Measurements from ENCODE around the gene DSCAML1.

The DSCAML1 gene, protein sequence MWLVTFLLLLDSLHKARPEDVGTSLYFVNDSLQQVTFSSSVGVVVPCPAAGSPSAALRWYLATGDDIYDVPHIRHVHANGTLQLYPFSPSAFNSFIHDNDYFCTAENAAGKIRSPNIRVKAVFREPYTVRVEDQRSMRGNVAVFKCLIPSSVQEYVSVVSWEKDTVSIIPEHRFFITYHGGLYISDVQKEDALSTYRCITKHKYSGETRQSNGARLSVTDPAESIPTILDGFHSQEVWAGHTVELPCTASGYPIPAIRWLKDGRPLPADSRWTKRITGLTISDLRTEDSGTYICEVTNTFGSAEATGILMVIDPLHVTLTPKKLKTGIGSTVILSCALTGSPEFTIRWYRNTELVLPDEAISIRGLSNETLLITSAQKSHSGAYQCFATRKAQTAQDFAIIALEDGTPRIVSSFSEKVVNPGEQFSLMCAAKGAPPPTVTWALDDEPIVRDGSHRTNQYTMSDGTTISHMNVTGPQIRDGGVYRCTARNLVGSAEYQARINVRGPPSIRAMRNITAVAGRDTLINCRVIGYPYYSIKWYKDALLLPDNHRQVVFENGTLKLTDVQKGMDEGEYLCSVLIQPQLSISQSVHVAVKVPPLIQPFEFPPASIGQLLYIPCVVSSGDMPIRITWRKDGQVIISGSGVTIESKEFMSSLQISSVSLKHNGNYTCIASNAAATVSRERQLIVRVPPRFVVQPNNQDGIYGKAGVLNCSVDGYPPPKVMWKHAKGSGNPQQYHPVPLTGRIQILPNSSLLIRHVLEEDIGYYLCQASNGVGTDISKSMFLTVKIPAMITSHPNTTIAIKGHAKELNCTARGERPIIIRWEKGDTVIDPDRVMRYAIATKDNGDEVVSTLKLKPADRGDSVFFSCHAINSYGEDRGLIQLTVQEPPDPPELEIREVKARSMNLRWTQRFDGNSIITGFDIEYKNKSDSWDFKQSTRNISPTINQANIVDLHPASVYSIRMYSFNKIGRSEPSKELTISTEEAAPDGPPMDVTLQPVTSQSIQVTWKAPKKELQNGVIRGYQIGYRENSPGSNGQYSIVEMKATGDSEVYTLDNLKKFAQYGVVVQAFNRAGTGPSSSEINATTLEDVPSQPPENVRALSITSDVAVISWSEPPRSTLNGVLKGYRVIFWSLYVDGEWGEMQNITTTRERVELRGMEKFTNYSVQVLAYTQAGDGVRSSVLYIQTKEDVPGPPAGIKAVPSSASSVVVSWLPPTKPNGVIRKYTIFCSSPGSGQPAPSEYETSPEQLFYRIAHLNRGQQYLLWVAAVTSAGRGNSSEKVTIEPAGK (N-terminal part only)

DNA sequence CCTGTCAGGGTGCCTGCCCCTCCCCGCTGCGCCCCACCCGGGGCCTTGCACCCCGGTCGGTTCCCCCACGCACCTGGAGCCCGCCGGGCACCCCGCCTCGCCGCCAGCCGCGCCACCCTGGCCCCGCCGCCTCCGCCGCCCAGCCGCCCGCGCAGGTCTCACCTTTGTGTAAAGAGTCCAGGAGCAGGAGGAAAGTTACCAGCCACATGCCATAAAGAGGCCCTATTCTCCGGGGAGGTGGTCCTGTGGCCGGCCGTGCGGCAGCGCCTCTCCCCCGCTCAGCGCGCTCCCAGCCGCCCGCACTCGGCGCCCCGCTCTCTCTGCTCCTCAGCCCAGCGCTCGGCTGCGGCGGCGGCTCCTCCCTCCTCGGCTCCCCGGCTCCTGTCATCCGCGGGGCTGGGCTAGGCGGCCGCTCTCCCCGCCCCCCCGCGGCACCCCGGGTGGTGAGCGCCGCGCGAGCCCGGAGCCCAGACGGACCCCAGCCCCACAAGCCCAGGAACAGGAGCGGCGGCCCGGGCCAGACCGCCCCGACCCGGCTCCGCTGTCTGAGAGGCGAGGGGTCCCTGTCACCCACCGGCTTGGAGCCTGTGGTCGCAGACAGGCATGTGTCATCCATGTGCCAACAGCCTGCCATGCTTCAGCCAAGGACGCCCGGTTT, at the start of gene DSCAML1:
DSCAML1 (minus strand) TSS at position 345 of the 658 bp plus-strand sequence; CDS start at position 208, 137 bp downstream.
- no peak for DNase-seq (ENCODE audit: low spot score)

DNA sequence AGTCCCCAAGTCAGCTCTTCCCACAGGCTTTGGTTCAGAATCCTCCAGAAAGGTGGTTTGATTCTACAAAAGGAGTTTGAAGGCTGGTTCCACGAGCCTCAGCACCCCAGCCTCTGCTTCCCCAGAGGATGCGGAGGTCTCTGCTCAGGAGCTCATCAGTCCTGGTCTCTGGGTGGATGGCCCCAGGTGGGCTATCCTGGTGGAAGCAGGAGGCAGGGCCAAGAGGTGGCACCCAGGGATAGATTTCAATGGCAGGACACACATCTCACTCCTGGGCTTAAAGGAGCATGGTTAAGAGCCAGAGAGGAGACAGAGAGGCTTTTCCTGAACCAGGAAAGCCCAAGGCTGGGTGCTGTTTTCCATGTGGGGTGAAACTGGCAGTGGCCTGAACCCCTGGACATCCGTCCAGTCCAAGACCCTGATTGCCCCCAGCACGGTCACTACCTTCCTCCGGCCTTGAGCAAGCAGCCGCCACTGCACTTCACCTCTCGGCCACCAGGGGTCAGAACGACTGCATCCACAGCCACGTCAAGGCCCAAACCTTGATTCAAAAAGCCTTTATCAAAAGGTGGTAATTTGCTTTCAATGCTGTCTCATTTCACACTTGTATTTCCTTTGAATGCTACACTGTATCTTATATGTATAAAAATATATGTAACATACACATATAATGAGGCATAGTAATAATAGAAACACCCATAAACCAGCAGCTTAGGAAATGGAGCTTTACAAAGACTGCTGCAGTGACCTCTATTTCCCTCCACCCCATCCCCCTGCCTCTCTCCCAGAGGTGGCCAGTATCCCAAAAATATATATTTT, 46.9 kb upstream of the DSCAML1 start:
- peak; percentile 72 for DNase-seq (ENCODE audit: low spot score)

DNA sequence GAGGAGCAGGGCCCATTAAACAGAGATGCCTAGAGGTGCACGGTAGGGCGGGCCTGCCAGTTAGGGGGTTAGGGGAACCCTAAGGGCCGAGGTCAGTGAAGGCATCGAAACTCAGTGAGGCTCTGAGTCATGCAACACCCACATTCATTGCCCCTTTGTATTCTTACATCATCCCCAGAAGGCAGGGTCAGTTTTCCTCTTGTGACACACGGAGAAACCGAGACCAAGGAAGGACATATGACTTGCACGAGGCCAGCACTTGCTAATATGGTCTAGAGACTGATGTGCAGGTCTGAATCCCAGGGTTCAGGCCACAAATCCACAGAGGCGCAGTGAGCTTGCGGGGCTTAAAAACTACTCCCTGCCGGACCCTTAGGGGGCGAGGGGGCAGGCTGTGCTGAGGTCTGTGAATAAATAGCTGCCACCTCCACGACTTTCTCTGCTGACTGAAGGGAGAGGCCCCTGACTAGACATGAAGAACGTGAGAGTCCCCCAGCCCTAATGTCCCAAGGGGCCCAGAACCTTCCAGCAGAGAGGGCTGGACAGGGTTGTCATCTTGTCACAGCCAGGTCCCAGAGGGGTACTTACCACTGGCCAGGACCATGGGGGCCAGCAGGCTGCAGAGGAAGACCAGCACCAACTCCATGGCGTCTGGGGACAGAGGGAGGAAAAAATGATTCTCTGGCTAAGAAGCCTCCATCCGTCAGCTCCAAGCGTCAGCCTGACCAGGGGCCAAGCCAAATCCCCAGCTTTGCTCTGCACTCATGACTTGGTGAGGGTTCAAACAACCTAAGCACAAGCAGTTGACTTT, 45.3 kb upstream of the DSCAML1 start:
- DNase-seq (ENCODE audit: low spot score), result no peak

DNA sequence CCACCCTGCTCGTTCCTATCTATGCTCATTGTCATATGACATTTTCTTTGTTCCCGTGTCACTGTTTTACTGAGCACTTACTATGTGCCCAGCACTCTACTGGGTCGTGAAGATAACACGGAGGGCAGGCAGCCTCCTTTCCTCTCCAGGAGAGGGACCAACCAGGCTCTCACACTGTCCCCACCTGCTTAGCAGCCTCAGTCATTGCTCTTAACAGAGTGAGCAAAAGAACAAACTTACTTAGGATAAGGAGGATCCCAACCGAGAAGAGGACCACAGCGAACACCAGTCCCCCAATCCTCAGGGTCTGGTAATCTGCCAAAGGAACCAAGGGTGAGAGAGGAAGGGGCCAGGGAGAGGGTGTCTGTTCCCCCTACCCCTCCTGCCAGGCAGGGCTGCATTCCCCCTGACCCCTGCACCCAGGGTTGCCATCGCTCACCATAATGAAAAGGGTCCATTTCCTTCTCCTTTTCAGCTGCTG, 44.6 kb upstream of the DSCAML1 start:
- no peak for DNase-seq (ENCODE audit: low spot score)

DNA sequence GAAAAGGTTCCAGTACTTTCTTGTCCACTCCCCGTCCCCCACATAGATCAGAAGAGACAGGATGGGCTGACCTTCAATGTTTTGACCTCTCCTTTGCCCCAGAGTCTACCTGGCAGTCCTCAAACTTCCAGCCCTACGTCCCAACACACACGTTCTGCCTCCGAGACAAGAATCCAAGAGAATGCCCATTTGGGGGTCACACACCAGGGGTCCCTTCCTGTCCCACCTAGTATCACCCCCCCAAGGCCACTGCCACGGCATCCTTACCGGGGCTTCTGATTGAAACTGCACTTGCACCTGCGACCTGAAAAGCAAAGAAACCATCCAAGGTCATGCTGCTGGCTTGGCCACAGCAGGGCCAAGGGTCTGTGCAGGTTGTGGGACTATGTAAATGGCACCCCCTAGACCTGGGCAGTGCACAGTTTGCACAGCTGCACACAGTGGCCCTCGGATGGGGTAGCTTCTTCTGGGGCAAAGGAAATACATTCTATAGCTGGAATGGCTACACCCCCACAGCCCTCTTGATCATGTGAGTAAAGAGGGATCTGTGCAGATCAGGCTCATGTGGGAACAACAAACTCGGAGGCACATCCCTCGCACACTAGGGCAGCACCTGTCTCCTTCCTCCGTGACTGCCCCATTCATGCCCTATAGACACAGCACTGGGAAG, 44.0 kb upstream of the DSCAML1 start:
- DNase-seq (ENCODE audit: low spot score), result no peak

DNA sequence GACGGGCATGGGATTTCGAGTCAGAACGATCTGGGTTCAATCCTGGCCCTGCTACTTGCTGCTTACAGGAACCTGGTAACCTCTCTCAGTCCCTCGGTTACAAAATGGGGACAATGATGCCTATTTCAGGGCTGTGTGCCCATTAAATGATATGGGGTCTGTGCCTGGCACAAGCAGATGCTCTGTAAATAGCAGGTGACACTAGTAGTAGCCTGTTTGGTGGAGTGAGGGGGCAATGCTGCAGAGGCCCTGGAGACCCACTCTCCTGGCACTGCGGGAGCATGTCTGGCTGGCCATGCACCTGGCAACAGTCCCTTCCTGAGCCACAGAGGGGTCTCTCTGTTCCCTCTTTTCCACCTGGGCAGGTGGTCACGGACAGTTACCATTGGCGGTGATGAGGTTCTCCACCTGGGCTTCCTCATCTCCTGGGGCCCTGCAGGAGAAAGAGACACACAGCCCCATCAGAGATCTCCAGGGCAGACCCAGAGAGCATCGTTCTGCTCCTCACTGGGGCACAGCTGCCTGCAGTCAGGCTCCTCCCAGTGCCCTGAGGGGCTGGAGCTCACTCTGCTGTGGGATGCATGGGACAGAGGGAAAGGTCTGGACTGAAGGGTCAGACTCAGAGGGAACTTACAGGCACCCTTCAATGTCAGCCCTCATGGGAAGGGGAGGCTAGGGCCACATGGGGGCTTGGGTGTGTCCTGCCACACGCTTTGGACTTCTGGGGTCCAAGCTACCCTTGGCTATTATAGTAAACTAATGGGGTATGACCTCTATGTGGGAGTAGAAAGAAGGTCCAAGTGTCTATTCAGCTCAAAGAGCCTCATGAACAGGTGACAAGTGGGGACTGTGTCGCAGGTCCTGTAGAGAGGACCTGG, 43.2 kb upstream of the DSCAML1 start:
- DNase-seq (ENCODE audit: low spot score), result no peak

DNA sequence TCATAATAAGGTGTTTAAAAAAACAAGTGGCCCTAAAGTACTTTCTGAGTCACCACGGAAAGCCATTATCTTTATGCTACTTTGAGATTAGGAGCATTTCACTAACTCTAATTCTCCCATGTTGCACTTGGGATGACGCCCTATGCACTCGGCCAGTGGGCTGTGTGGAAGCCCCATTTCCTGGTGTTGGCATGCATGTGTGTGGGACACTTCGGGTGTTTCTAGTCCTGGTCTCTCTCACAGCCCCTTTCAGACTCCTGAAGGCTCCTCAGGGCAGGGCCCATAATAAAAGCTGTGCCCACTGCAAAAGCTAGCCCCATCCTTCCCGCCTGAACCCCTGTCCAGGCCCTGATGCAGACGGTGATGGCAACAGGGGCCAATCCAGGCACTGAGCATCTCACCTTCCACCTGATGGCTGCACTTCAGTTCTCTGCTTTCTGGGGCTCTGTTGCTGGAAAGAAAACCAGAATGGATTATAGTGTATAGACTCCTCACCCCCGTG, 42.4 kb upstream of the DSCAML1 start:
- DNase-seq (ENCODE audit: low spot score), result no peak

DNA sequence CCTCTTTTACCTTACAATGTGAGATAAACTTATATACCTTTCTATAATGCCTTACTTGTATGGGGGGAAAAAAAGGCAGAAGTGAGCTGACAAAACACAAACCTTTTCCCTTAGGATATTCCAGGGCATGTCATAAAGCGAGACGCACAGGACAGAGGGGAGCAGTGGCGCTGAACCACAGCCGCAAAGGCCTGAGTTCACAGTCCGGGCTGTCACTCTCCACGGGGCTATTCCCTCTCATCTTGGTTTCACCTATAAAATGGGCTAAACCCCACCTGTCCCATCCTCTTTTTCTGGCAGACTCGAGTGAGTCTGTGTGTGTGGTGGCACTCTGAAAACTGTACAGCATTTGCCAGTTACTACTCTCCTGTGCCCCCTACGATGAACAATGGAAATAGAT, 41.9 kb upstream of the DSCAML1 start:
- DNase-seq (ENCODE audit: low spot score), result no peak

DNA sequence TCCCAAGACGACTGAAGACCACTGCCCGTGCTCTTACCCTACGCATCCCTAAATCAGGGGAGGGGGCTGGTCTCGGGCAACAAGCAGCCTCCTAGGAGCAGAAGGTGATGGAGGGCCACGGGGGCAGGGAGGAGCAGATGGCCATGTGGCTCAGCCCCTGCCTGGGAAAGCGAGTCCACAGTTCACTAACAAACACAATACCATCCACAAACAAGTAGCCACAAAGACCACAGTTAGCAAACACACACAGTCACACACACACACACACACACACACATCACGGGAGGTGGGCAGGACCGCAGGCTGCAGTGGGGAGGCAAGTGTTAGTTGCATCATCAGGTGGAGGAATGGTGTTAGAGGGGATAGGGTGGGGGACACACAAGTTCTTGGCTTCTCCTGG, 40.8 kb upstream of the DSCAML1 start:
- DNase-seq (ENCODE audit: low spot score), result no peak

DNA sequence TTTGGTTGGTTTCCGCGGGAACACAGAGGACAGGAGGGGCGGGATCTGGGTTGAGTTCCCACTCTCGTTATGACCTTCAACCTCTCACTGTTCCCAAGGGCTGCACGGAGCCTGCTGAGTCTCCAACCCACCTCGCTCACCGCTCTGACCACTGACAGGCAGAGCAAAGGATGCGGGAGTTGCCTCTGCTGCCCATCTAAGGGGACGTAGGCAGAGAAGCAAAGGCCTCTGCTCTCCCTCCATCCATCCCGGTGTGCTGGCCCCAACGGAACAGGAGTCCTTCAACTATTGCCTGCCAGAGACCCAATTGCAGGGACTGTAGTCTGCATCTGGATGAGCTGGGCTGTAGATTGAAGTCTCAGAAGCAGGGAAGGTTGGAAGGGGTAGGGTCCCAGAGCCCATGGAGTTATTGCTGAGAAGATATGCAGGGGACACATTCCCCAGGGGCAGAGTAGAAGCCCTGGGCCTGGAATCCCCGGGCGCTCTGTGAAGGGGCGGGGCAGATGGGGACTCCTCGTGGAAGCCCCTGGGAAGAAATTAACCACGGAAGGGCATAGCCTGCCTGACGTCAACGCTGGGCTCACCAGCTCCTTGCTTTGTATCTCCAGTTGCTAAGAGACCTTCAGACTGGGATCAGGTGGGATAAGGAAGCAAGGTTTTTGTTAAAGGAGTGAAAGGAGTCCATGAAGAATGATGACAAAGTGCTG, 40.2 kb upstream of the DSCAML1 start:
- no peak for DNase-seq (ENCODE audit: low spot score)

DNA sequence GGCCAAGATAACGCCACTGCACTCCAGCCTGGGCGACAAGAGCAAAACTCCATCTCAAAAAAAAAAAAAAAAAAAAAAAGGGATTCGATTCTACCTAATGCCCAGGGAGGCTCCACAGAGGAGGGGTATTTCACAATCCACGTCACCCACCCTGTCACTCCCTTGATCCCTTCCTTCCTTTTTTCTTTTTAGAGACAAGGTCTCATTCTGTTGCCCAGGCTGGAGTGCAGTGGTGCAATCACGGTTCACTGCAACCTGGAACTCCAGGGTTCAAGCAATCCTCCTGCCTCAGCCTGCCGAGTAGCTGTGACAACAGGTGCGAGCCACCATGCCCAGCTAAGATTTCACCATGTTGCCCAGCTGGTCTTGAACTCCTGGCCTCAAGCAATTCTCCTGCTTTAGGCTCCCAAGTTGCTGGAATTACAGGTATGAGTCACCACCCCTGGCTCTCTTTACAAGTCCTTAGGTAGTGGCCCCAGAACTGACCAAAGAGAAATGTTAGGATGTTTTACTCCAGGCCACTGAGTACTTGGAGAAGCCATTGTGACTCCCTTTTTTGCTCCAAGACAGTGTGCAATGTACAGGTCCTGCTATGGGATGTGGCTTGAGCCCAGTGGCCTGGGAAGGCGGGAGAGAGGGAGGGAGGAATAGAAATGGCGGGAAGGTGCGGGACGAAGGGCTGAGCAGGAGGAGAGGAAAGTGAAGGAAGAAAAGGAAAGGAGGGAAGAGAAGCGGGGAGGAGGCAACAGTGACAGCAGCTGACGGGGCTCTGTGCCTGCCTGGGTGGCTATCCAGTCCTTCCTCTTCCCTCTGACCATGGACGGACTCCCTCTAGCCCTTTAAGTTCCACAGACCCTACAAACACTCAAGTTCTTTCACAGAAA, 39.3 kb upstream of the DSCAML1 start:
- no peak for DNase-seq (ENCODE audit: low spot score)

DNA sequence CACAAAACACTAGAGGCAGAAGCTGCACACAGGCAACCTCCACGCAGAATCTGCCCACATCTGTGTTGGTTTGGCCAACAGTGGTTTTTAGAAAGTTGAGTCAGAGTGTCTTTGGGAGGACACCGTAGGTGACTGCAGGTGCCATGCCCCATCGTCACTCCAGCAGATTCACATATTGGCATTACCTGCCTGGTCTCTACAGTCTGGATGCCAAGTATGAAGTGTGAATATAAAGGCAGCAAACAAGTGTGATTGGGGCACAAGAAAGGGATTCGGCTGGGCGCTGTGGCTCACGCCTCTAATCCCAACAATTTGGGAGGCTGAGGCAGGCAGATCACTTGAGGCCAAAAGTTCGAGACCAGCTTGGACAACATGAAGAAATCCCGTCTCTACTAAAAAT, 38.6 kb upstream of the DSCAML1 start:
- DNase-seq (ENCODE audit: low spot score), result no peak

DNA sequence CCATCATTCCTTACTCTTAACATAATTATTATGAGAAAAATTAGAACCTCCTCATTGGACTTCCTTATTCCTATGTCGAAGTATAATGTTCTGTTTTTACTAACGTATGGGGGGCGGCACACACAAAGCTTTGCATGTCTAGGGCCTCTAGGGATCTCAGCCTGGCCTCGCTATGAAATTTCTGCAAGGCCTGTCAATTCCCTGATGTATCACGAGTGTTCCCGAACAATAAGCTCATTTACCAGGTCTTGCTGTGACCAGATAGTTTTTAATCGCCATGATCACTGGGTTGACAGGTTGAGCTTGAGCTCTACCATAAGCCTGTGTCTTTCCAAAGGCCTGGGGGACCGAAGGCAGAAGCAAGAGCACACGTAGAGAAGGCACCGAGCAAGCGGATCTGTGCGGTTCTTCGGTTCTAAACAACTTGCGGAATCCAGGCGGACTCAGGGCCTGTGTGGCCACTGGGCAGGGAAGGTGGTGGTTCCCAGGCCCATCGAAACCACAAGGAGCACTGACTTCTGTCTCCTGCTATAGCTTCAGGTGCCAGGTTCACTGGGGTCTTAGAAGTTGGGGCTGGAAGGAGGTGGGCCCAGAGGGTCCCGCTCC, 37.9 kb upstream of the DSCAML1 start:
- DNase-seq (ENCODE audit: low spot score), result no peak

DNA sequence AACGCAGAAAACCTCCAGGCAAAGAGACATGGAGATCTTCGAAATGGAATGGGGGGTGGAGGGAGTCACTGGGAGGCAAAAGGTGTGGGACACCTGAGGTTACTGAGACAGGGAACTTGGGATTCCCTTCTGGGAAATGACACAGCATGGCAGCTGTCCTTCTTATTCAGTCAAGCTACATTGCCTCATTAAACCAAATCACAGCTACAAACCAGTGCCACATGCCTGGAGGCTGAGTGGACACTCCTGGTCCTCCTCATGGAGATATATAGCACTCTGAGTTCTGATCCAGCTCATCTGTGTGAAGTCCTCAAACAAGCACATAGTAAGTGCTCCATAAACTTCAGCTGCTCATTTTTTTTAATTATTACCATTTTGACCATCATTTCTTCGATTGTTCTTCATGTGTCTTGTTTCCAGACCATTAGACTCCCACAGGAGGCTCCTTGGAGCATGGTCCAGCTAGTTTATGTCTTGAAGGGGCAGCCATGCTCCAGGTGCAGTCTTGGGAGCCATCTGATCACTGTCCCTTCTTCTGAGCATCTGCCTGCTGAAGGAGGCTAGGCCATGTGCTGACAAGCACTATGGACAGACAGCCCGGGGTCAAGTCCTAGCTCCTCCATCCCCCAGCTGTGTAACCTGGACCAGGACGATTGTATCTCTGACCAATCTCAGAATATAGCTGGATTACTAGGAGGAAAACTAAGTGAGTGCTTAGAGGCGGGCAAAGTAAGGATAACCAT, 37.2 kb upstream of the DSCAML1 start:
- DNase-seq (ENCODE audit: low spot score), result no peak

DNA sequence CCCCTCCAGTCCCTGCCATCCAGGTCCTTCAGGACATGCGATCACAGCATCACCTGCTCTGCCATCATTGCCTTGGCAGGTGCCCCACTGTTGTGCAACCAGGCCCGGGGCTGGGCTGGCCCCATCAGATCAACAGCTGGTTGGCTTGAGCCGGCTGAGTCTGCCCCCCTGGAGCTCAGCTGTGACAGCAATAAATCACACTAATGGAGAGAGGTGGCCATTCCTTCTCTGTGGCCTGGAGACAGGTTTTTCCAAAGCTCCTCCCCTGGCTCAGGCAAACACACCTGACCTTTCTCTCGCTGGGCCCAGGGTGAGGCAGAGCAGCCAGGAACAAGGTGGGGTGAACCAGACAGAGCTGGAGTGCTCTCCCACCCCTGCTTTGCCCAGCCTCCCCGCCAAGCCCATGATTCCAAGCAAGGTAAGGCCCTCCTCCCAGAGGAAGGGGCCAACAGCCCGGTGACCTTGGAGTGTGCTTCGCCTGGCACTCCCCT, 36.4 kb upstream of the DSCAML1 start:
- no peak for DNase-seq (ENCODE audit: low spot score)

Measured in hematopoietic multipotent progenitor cell treated with erythropoietin and hydrocortisone succinate and interleukin-3 and kit ligand, for 15 days (in vitro differentiated cells).